Ishikawa (cell line): Measurements from ENCODE around the gene CD302.

Experiments
- CEBPB ChIP-seq: IDR thresholded peaks from 2 replicates; pipeline ENCODE4 v1.6.1; 2012
- EP300 ChIP-seq: IDR thresholded peaks from 2 replicates; pipeline ENCODE4 v1.6.1; 2012; ENCODE audit warnings: borderline replicate concordance
- FOXM1 ChIP-seq: IDR thresholded peaks from 2 replicates; pipeline ENCODE4 v1.6.1; 2012; ENCODE audit warnings: low read depth, borderline replicate concordance
- NFIC ChIP-seq: IDR thresholded peaks from 2 replicates; pipeline ENCODE4 v1.6.1; 2012
- TAF1 ChIP-seq: IDR thresholded peaks from 2 replicates; pipeline ENCODE4 v1.6.1; 2012; ENCODE audit warnings: low read depth, mild to moderate bottlenecking
- TCF12 ChIP-seq: IDR thresholded peaks from 2 replicates; pipeline ENCODE4 v1.6.1; 2012; ENCODE audit warnings: low read depth
- YY1 ChIP-seq: IDR thresholded peaks from 2 replicates; pipeline ENCODE4 v1.6.1; 2012; ENCODE audit warnings: low read depth
- TF ChIP-seq, protein P1 (sequence below): IDR thresholded peaks from 2 replicates; pipeline ENCODE4 v1.6.1; 2012; ENCODE audit warnings: low read depth, mild to moderate bottlenecking

DNA sequence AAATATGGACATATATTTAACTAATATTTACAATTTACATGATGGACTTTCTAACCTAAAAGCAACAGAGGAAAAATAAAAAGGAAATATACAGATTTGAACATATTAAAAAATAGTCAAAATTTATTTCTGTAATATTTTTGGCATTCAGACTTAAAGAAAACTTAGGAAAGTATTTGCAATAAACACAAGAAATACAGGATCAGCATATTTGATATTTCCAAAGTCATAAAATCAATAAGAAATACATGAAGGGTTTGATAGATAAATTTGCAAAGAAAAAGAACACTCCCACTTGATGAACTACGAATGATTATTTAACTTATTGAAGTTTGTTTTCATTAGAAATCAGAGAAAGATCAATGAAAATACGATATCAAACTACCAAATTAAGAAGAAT, 48.6 kb upstream of the CD302 start:
- no peak for TF ChIP-seq YY1
- TF ChIP-seq, protein P1, sequence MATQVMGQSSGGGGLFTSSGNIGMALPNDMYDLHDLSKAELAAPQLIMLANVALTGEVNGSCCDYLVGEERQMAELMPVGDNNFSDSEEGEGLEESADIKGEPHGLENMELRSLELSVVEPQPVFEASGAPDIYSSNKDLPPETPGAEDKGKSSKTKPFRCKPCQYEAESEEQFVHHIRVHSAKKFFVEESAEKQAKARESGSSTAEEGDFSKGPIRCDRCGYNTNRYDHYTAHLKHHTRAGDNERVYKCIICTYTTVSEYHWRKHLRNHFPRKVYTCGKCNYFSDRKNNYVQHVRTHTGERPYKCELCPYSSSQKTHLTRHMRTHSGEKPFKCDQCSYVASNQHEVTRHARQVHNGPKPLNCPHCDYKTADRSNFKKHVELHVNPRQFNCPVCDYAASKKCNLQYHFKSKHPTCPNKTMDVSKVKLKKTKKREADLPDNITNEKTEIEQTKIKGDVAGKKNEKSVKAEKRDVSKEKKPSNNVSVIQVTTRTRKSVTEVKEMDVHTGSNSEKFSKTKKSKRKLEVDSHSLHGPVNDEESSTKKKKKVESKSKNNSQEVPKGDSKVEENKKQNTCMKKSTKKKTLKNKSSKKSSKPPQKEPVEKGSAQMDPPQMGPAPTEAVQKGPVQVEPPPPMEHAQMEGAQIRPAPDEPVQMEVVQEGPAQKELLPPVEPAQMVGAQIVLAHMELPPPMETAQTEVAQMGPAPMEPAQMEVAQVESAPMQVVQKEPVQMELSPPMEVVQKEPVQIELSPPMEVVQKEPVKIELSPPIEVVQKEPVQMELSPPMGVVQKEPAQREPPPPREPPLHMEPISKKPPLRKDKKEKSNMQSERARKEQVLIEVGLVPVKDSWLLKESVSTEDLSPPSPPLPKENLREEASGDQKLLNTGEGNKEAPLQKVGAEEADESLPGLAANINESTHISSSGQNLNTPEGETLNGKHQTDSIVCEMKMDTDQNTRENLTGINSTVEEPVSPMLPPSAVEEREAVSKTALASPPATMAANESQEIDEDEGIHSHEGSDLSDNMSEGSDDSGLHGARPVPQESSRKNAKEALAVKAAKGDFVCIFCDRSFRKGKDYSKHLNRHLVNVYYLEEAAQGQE = no peak
- TF ChIP-seq CEBPB = no peak
- no peak for TF ChIP-seq TAF1
- no peak for TF ChIP-seq NFIC
- no peak for TF ChIP-seq EP300
- no peak for TF ChIP-seq TCF12
- no peak for TF ChIP-seq FOXM1
